Stimulated activated CD4-positive, alpha-beta T cell treated with anti-CD3 and anti-CD28 coated beads, TNF-alpha, amount 100 ng/mL, for 1 hour (primary cell): ENCODE data around the gene ATRIP.
"Not testable (repeated sequence)": the region's sequence is repeated elsewhere in the genome, so short reads cannot be mapped to it uniquely, and the experiment has no call there.

Source experiments
- DNase-seq, 3 donors: peaks; one replicate each; pipeline ENCODE4 v3.0.0-alpha.2; 2020; ENCODE audit warnings: low read depth in 3 of 3, low spot score in 1 of 3

Gene ATRIP

GRCh38 chr3:48467110-48467454, 20.5 kb downstream of the ATRIP start:
- no peak for DNase-seq

- no peak for DNase-seq
These were observed 21.1 kb downstream of the ATRIP start for GRCh38 chr3:48467473-48468267.

GRCh38 chr3:48468329-48468731, 21.8 kb downstream of the ATRIP start:
- no peak for DNase-seq

- DNase-seq: no peak
These were observed 22.7 kb downstream of the ATRIP start for GRCh38 chr3:48469046-48469915.

- DNase-seq: no peak
These were observed 23.7 kb downstream of the ATRIP start for GRCh38 chr3:48470286-48470685.

GRCh38 chr3:48472673-48472922, 26.1 kb downstream of the ATRIP start:
- no peak for DNase-seq

GRCh38 chr3:48472923-48473616, 26.5 kb downstream of the ATRIP start:
- DNase-seq: peak; percentile 83 to 87 (median 85)

GRCh38 chr3:48473617-48473952, 27.0 kb downstream of the ATRIP start:
- DNase-seq: no peak

GRCh38 chr3:48474031-48474430, 27.5 kb downstream of the ATRIP start:
- DNase-seq: not testable (repeated sequence)

- no peak for DNase-seq
These were observed 28.1 kb downstream of the ATRIP start for GRCh38 chr3:48474619-48475018.

GRCh38 chr3:48475188-48475587, 28.7 kb downstream of the ATRIP start:
- DNase-seq: no peak

- no peak for DNase-seq
These were observed 30.0 kb downstream of the ATRIP start for GRCh38 chr3:48476426-48477053.

GRCh38 chr3:48477959-48478520, 31.5 kb downstream of the ATRIP start:
- DNase-seq: no peak

- DNase-seq: peak in 1 of 3 donors; percentile 24
These were observed 32.4 kb downstream of the ATRIP start for GRCh38 chr3:48478626-48479555.

GRCh38 chr3:48480891-48481290, 34.4 kb downstream of the ATRIP start:
- not testable (repeated sequence) for DNase-seq

GRCh38 chr3:48482822-48483221, 36.3 kb downstream of the ATRIP start:
- DNase-seq: not testable (repeated sequence)

- no peak for DNase-seq
These were observed 40.4 kb downstream of the ATRIP start for GRCh38 chr3:48486952-48487351.

GRCh38 chr3:48492461-48493202, 46.1 kb downstream of the ATRIP start:
- no peak for DNase-seq

GRCh38 chr3:48493203-48493501, 46.6 kb downstream of the ATRIP start:
- DNase-seq: no peak

GRCh38 chr3:48500656-48501055, 54.1 kb downstream of the ATRIP start:
- no peak for DNase-seq
